WTC11 (cell line): ENCODE measurements around the gene GPBP1L1. TPM values are rescaled to one million over a fixed set of nuclear protein-coding genes. Genes with fewer than 3 reads are reported as not detected.

Experiments
- ATAC-seq: fragments of 200-7000 bp; cut with Tn5 transposase; 2 replicates; pipeline ENCODE4 v1.10.0; 2021; ENCODE audit warnings: mild to moderate bottlenecking, moderate library complexity
- CTCF ChIA-PET: fragments of 300-600 bp; sonication (Branson Sonifier 250); formaldehyde crosslinking; loops from one replicate; lab custom pipeline; 2021; ENCODE audit warnings: antibody characterized with exemption; lab: Charles Lee
- POLR2A ChIA-PET: fragments of 350-600 bp; sonication (Branson Sonifier 250); formaldehyde crosslinking; loops from one replicate; lab custom pipeline; 2021; ENCODE audit warnings: antibody characterized with exemption; lab: Charles Lee
- DNase-seq: peaks from one replicate; pipeline ENCODE4 v3.0.0; 2021; ENCODE audit warnings: low spot score
- H3K27ac Mint-ChIP-seq: 2 replicates; pipeline ENCODE4 v1.8.0; 2021; ENCODE audit warnings: mixed read lengths
- H3K27me3 Mint-ChIP-seq: 2 replicates; pipeline ENCODE4 v1.8.0; 2021; ENCODE audit warnings: low read depth, mild to moderate bottlenecking, moderate library complexity, mixed read lengths
- H3K36me3 Mint-ChIP-seq: 2 replicates; pipeline ENCODE4 v1.8.0; 2021; ENCODE audit warnings: mixed read lengths
- H3K4me1 Mint-ChIP-seq: 2 replicates; pipeline ENCODE4 v1.8.0; 2022; ENCODE audit warnings: mixed read lengths
- H3K4me3 Mint-ChIP-seq: 2 replicates; pipeline ENCODE4 v1.8.0; 2021; ENCODE audit warnings: mild to moderate bottlenecking, moderate library complexity, mixed read lengths
- H3K9me3 Mint-ChIP-seq: 2 replicates; pipeline ENCODE4 v1.8.0; 2021; ENCODE audit warnings: mixed read lengths
- CBFB ChIP-seq: sonication (generic); formaldehyde crosslinking; IDR thresholded peaks from 2 replicates; pipeline ENCODE4 v1.8.1; 2022; ENCODE audit warnings: mild to moderate bottlenecking, low read depth, missing genetic modification reagents
- ELF4 ChIP-seq: sonication (generic); formaldehyde crosslinking; IDR thresholded peaks from 2 replicates; pipeline ENCODE4 v1.8.1; 2022; ENCODE audit warnings: low read depth, mild to moderate bottlenecking, moderate library complexity, missing genetic modification reagents
- ETV6 ChIP-seq: sonication (generic); formaldehyde crosslinking; IDR thresholded peaks from 2 replicates; pipeline ENCODE4 v1.8.1; 2022; ENCODE audit warnings: mild to moderate bottlenecking, missing genetic modification reagents
- HMGXB4 ChIP-seq: sonication (generic); formaldehyde crosslinking; IDR thresholded peaks from 2 replicates; pipeline ENCODE4 v1.8.1; 2023; ENCODE audit warnings: mild to moderate bottlenecking, moderate library complexity, missing genetic modification reagents
- IRF1 ChIP-seq: sonication (generic); formaldehyde crosslinking; IDR thresholded peaks from 2 replicates; pipeline ENCODE4 v1.8.0; 2023; ENCODE audit warnings: missing genetic modification reagents
- MXD4 ChIP-seq: fragments of 250-450 bp; sonication (Bioruptor Pico); IDR thresholded peaks from 2 replicates; pipeline ENCODE4 v1.8.0; 2021; ENCODE audit warnings: mild to moderate bottlenecking, moderate library complexity, borderline replicate concordance
- NR1H2 ChIP-seq: sonication (generic); formaldehyde crosslinking; IDR thresholded peaks from 2 replicates; pipeline ENCODE4 v1.9.0; 2021; ENCODE audit warnings: mild to moderate bottlenecking, moderate library complexity, missing genetic modification reagents
- NR2C2 ChIP-seq: sonication (generic); formaldehyde crosslinking; IDR thresholded peaks from 2 replicates; pipeline ENCODE4 v1.8.0; 2022; ENCODE audit warnings: mild to moderate bottlenecking, missing genetic modification reagents
- NR3C1 ChIP-seq: sonication (generic); formaldehyde crosslinking; conservative IDR thresholded peaks from 2 replicates; pipeline ENCODE4 v1.8.1; 2023; ENCODE audit warnings: low read depth, mild to moderate bottlenecking, missing genetic modification reagents
- STAT6 ChIP-seq: sonication (generic); formaldehyde crosslinking; conservative IDR thresholded peaks from 2 replicates; pipeline ENCODE4 v1.8.1; 2023; ENCODE audit warnings: mild to moderate bottlenecking, low read depth, missing genetic modification reagents, moderate library complexity
- TCF7 ChIP-seq: sonication (generic); formaldehyde crosslinking; IDR thresholded peaks from 2 replicates; pipeline ENCODE4 v1.8.0; 2022; ENCODE audit warnings: mild to moderate bottlenecking, low read depth, missing genetic modification reagents, moderate library complexity
- TEAD1 ChIP-seq: sonication (generic); formaldehyde crosslinking; IDR thresholded peaks from 2 replicates; pipeline ENCODE4 v1.8.0; 2022; ENCODE audit warnings: mild to moderate bottlenecking, missing genetic modification reagents
- TEAD4 ChIP-seq: sonication (generic); formaldehyde crosslinking; IDR thresholded peaks from 2 replicates; pipeline ENCODE4 v1.8.0; 2022; ENCODE audit warnings: mild to moderate bottlenecking, missing genetic modification reagents
- TP53 ChIP-seq: sonication (generic); formaldehyde crosslinking; IDR thresholded peaks from 2 replicates; pipeline ENCODE4 v1.8.1; 2023; ENCODE audit warnings: mild to moderate bottlenecking, missing genetic modification reagents
- ZNF232 ChIP-seq: sonication (generic); formaldehyde crosslinking; IDR thresholded peaks from 2 replicates; pipeline ENCODE4 v1.8.0; 2022; ENCODE audit warnings: mild to moderate bottlenecking, missing genetic modification reagents
- ZNF317 ChIP-seq: sonication (generic); formaldehyde crosslinking; IDR thresholded peaks from 2 replicates; pipeline ENCODE4 v1.8.1; 2023; ENCODE audit warnings: low read depth, mild to moderate bottlenecking, moderate library complexity, missing genetic modification reagents, borderline replicate concordance
- total RNA-seq: library from RNA; stranded (reverse); gene quantifications from 3 replicates; pipeline ENCODE4 v1.2.3, GENCODE V29; 2021
- TF ChIP-seq, protein P1 (sequence below): sonication (generic); formaldehyde crosslinking; IDR thresholded peaks from 2 replicates; pipeline ENCODE4 v1.8.1; 2023; ENCODE audit warnings: mild to moderate bottlenecking, missing genetic modification reagents
- TF ChIP-seq, protein P2 (sequence below): sonication (generic); formaldehyde crosslinking; IDR thresholded peaks from 2 replicates; pipeline ENCODE4 v1.8.1; 2022; ENCODE audit warnings: missing genetic modification reagents, borderline replicate concordance
- TF ChIP-seq, protein P3 (sequence below): sonication (generic); formaldehyde crosslinking; IDR thresholded peaks from 2 replicates; pipeline ENCODE4 v1.8.0; 2023; ENCODE audit warnings: mild to moderate bottlenecking, missing genetic modification reagents
- TF ChIP-seq, protein P4 (sequence below): sonication (generic); formaldehyde crosslinking; IDR thresholded peaks from 2 replicates; pipeline ENCODE4 v1.8.0; 2022; ENCODE audit warnings: mild to moderate bottlenecking, missing genetic modification reagents

GPBP1L1 gene
- total RNA-seq, 1 experiment from 2014 or later, result 126 TPM

DNA sequence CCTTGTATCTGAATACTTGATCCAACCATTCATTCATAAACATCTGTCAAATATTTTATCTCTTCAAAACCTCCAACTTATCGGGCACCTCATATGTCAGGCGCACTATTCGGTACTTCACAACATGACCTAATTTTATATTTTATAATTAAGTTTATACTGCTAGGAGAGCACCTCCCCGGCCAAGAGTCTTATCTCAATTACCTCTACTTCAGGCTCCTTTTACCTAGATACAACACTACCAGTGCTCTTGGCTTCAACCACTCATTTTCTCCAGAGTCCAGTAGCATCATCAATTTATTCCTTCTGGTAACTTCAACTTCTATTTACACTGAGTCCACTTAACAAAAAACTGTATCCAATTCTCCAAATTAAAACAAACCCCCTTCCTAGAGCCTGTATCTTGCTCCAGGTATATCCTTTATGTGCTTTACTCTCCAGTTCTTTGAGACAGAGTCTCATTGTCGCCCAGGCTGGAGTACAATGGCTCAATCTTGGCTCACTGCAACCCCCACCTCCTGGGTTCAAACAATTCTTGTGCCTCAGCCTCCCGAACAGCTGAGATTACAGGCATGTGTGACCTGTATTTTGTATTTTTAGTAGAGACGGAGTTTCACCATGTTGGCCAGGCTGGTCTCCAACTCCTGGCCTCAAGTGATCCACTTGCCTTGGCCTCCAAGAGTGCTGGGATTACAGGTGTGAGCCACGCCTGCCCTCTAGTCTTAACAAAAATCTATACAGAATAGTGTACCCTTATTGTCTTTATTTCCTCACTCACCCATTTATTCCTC, 18.8 kb downstream of the GPBP1L1 start:
- H3K4me1 Mint-ChIP-seq, result peaks cover 9% of the 10 kb centered on the region
- ChIA-PET CTCF (no interaction called here), POLR2A (no interaction called here)
- no peaks in the 10 kb centered on the region for H3K27me3 Mint-ChIP-seq
- ATAC-seq, result no peak
- H3K27ac Mint-ChIP-seq, result no peak overlapping the region; the same call in 1 of the 2 replicates
- no peak for DNase-seq
- H3K36me3 Mint-ChIP-seq, result peaks cover 12% of the 10 kb centered on the region
- H3K4me3 Mint-ChIP-seq, result no peak overlapping the region
- 0 out of 2 replicates have a peak, but pooled peaks cover 3% of the 10 kb centered on the region for H3K9me3 Mint-ChIP-seq
- TF ChIP-seq TP53 (CRISPR knock-in tag), result no peak
- no peak for TF ChIP-seq MXD4
- TF ChIP-seq TCF7, result no peak
- TF ChIP-seq, protein P1, sequence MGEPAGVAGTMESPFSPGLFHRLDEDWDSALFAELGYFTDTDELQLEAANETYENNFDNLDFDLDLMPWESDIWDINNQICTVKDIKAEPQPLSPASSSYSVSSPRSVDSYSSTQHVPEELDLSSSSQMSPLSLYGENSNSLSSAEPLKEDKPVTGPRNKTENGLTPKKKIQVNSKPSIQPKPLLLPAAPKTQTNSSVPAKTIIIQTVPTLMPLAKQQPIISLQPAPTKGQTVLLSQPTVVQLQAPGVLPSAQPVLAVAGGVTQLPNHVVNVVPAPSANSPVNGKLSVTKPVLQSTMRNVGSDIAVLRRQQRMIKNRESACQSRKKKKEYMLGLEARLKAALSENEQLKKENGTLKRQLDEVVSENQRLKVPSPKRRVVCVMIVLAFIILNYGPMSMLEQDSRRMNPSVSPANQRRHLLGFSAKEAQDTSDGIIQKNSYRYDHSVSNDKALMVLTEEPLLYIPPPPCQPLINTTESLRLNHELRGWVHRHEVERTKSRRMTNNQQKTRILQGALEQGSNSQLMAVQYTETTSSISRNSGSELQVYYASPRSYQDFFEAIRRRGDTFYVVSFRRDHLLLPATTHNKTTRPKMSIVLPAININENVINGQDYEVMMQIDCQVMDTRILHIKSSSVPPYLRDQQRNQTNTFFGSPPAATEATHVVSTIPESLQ (CRISPR knock-in tag), result no peak
- no peak for TF ChIP-seq IRF1 (CRISPR knock-in tag)
- no peak for TF ChIP-seq ETV6 (CRISPR knock-in tag)
- TF ChIP-seq, protein P2, sequence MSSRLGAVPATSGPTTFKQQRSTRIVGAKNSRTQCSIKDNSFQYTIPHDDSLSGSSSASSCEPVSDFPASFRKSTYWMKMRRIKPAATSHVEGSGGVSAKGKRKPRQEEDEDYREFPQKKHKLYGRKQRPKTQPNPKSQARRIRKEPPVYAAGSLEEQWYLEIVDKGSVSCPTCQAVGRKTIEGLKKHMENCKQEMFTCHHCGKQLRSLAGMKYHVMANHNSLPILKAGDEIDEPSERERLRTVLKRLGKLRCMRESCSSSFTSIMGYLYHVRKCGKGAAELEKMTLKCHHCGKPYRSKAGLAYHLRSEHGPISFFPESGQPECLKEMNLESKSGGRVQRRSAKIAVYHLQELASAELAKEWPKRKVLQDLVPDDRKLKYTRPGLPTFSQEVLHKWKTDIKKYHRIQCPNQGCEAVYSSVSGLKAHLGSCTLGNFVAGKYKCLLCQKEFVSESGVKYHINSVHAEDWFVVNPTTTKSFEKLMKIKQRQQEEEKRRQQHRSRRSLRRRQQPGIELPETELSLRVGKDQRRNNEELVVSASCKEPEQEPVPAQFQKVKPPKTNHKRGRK (CRISPR knock-in tag), result no peak
- no peak for TF ChIP-seq ZNF317 (CRISPR knock-in tag)
- TF ChIP-seq NR1H2 (CRISPR knock-in tag), result no peak
- TF ChIP-seq CBFB (CRISPR knock-in tag), result no peak
- TF ChIP-seq ZNF232 (CRISPR knock-in tag), result no peak
- TF ChIP-seq, protein P3, sequence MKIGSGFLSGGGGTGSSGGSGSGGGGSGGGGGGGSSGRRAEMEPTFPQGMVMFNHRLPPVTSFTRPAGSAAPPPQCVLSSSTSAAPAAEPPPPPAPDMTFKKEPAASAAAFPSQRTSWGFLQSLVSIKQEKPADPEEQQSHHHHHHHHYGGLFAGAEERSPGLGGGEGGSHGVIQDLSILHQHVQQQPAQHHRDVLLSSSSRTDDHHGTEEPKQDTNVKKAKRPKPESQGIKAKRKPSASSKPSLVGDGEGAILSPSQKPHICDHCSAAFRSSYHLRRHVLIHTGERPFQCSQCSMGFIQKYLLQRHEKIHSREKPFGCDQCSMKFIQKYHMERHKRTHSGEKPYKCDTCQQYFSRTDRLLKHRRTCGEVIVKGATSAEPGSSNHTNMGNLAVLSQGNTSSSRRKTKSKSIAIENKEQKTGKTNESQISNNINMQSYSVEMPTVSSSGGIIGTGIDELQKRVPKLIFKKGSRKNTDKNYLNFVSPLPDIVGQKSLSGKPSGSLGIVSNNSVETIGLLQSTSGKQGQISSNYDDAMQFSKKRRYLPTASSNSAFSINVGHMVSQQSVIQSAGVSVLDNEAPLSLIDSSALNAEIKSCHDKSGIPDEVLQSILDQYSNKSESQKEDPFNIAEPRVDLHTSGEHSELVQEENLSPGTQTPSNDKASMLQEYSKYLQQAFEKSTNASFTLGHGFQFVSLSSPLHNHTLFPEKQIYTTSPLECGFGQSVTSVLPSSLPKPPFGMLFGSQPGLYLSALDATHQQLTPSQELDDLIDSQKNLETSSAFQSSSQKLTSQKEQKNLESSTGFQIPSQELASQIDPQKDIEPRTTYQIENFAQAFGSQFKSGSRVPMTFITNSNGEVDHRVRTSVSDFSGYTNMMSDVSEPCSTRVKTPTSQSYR (CRISPR knock-in tag), result no peak
- no peak for TF ChIP-seq ELF4
- no peak for TF ChIP-seq TEAD4 (CRISPR knock-in tag)
- TF ChIP-seq NR3C1 (CRISPR knock-in tag), result no peak
- TF ChIP-seq NR2C2 (CRISPR knock-in tag), result no peak
- TF ChIP-seq TEAD1 (CRISPR knock-in tag), result no peak
- TF ChIP-seq, protein P4, sequence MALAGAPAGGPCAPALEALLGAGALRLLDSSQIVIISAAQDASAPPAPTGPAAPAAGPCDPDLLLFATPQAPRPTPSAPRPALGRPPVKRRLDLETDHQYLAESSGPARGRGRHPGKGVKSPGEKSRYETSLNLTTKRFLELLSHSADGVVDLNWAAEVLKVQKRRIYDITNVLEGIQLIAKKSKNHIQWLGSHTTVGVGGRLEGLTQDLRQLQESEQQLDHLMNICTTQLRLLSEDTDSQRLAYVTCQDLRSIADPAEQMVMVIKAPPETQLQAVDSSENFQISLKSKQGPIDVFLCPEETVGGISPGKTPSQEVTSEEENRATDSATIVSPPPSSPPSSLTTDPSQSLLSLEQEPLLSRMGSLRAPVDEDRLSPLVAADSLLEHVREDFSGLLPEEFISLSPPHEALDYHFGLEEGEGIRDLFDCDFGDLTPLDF (CRISPR knock-in tag), result no peak
- TF ChIP-seq STAT6, result no peak
- no peak for TF ChIP-seq HMGXB4 (CRISPR knock-in tag)
- TF ChIP-seq, all 79 proteins: peak for 0
